Mucosa of descending colon (tissue), 3 donors: ENCODE measurements around the gene LZTS2. TPM values are rescaled to one million over a fixed set of nuclear protein-coding genes. Genes with fewer than 3 reads are reported as not detected.

ENCODE experiments used
- ATAC-seq: fragments of 200-7000 bp; cut with Tn5 transposase; one replicate; pipeline ENCODE4 v1.9.1; 2020; ENCODE audit warnings: mild to moderate bottlenecking, moderate library complexity
- DNase-seq, 3 donors: peaks; one replicate each; pipeline ENCODE4 v3.0.0-alpha.2; 2020
- H3K36me3 ChIP-seq: fragments of 200-600 bp; one replicate; pipeline ENCODE4 v1.8.0; 2021; ENCODE audit warnings: low read depth, mild to moderate bottlenecking
- H3K4me1 ChIP-seq: fragments of 200-600 bp; one replicate; pipeline ENCODE4 v1.8.0; 2021; ENCODE audit warnings: low read depth, mild to moderate bottlenecking
- H3K4me3 ChIP-seq: fragments of 200-600 bp; one replicate; pipeline ENCODE4 v1.8.0; 2021; ENCODE audit warnings: mild to moderate bottlenecking
- H3K9me3 ChIP-seq: fragments of 200-600 bp; one replicate; pipeline ENCODE4 v1.8.0; 2021; ENCODE audit warnings: mild to moderate bottlenecking
- intact Hi-C, 2 donors: fragments of 100-400 bp; cut with DNase I in 1 of 2; cut with micrococcal nuclease in 1 of 2; formaldehyde crosslinking; loops; one replicate each; pipeline versions ENCODE4 v1.11.0 to v1.11.1; 2022; cut with DNase I, micrococcal nuclease
- total RNA-seq, 3 donors: library from RNA; stranded (reverse); fragmentation: NEBNext Ultra II Directional in 2 of 3; extraction: Animal tissue kit (Norgen Biotek cat#: 25700) in 2 of 3; gene quantifications; one replicate each; pipeline versions ENCODE4 v1.2.1 to v1.2.4, GENCODE V29; 2021 to 2023
- TF ChIP-seq, protein P1 (sequence below): fragments of 200-600 bp; IDR thresholded peaks from one replicate; pipeline ENCODE4 v1.8.0; 2022; ENCODE audit warnings: antibody characterized with exemption, mild to moderate bottlenecking
- donor health status: DM: no; HTN: no; CAD: no; lungs with moderate emphysema.
- donor health status: DM: no; HTN: no; CAD: no.
- donor health status: DM: no; HTN: yes; CAD: no.

LZTS2 gene
- total RNA-seq, 3 donors from 2014 or later, result 26.0 to 82.1 (median 31.5) TPM

DNA sequence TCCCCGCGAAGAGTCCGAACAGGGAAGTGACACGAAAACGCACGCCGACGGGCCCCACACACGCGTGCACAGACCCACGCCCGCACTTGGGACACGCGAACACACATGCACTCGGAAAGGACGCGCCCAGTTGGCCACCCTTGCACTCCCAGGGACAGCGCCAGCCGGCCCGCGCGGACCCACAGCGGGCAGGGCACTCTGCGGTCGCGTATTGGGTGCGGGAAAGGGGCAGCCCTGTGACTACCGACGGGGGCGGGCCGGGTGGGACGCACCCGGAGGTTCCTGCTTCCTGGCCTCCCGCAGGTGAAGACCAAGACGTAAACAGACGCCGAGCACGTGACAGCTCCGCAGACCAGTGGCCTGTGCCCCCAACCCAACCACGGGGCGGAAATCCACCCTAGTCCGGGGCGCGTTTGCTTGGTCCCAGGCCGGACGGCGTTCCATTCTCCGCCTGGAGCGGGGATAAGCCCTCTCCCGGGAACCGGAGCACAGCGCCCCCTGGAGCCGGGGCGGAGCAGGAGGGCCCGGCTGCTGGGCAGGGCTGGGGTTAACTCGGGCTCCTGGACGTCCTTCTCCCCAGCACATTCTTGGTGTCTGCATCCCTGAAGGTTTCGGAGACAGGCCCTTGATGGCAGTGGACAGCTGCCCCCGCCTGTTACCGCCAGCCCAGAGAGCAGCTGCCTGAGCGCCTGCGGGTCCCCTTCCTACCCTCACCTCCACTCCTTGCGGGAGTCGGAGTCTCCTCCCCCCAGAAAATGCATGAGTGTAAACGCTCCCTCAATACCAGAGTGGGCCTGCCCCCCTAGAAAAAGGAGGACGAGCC, 2.0 kb upstream of the LZTS2 start:
- peak; percentile 86 to 94 (median 91) for DNase-seq
- TF ChIP-seq, protein P1, sequence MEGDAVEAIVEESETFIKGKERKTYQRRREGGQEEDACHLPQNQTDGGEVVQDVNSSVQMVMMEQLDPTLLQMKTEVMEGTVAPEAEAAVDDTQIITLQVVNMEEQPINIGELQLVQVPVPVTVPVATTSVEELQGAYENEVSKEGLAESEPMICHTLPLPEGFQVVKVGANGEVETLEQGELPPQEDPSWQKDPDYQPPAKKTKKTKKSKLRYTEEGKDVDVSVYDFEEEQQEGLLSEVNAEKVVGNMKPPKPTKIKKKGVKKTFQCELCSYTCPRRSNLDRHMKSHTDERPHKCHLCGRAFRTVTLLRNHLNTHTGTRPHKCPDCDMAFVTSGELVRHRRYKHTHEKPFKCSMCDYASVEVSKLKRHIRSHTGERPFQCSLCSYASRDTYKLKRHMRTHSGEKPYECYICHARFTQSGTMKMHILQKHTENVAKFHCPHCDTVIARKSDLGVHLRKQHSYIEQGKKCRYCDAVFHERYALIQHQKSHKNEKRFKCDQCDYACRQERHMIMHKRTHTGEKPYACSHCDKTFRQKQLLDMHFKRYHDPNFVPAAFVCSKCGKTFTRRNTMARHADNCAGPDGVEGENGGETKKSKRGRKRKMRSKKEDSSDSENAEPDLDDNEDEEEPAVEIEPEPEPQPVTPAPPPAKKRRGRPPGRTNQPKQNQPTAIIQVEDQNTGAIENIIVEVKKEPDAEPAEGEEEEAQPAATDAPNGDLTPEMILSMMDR, result peak; percentile 88
- Histone ChIP-seq H3K4me1 (peaks cover 18% of the 10 kb centered on the region), H3K36me3 (no peaks in the 10 kb centered on the region), H3K9me3 (no peaks in the 10 kb centered on the region), H3K4me3 (peak overlapping the region; percentile 68)
- intact Hi-C loops, result no loop called here
- peak; percentile 75 for ATAC-seq

DNA sequence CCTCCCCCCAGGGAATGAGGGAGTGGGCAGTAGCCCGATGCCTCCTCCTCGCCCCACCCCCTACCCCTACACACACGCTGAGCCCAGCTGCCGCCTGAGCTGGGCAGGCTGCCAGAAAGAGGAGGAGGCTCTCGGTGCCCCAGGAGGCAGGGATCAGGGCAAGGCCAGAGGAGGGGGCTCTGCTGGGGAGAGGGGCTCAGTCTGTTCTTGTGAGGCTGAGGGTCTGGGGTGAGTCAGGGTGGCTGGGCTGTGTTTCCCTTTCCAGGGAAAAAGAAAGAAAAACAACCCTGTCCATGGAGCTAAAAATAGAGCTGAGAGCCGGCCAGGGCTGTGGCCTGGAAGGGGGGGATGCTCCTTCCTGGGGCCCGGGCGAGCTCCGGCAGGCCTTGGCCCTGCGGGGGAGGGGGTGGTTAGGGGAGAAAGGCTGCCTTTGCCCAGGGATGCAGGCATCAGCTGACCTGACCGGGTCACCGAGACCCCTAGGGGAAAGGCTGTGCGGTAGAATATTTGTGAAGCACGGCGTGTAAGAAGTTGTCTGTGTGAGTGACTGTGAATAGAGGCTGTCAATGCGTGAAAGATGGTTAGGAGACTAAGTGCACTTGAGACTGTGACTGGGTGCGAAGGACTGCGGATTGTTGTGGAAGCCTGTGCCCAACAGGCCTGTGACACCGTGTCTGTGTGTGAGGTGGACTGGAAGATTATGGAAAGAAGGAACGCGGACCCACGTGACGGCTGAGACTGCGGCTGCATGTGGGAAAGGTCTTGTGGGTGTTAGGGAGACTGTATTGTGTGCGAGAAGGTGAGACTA, 1.2 kb upstream of the LZTS2 start:
- DNase-seq (peak; percentile 90 to 93 (median 91)), ATAC-seq (peak; percentile 61)
- Histone ChIP-seq H3K4me1 (peaks cover 18% of the 10 kb centered on the region), H3K4me3 (peak overlapping the region; percentile 68), H3K36me3 (no peaks in the 10 kb centered on the region), H3K9me3 (no peaks in the 10 kb centered on the region)
- TF ChIP-seq, protein P1, result no peak
- intact Hi-C loops, result no loop called here

DNA sequence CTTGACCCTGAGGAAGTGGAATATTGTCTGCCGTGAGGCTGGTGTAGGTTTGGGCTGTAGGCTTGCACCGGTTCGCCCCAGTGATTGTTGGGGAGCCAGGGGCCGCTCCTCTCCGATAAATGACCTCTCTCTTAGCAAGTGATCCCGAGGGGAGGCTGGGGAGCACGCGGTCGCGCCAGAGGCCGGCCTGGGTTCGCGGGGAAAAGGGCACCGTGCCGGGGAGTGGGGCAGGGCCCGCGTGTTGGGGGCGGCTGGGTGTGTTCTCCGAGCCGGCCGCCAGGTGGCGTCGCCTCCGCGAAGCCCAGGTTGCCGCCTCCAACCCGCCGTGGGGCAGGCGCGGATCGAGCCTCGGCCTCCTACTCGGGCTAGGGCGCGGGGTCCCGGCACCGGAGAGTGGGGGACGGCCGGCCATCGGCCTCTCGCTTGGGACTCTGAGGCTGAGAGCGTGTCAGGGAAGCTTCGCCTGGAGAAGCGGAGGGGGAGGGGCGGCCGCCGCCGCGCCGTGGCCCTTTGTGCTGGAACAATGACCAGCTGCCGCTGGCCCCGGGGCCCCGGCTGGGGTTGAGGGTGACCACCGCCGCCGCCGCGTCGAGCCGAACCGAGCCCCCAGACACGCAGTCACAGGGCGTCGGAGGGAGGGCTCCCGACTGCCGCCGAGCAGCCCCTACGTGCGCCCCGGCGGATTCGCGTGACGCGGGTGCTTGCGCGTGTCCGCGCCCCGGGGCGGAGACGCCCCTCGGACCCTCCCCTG, 442 bp upstream of the LZTS2 start:
- Histone ChIP-seq H3K36me3 (no peaks in the 10 kb centered on the region), H3K4me1 (peaks cover 18% of the 10 kb centered on the region), H3K4me3 (peak overlapping the region; percentile 67), H3K9me3 (no peaks in the 10 kb centered on the region)
- TF ChIP-seq, protein P1, result peak; percentile 91
- intact Hi-C loops, result no loop called here
- DNase-seq (peak; percentile 81 to 89 (median 88)), ATAC-seq (peak; percentile 75)

DNA sequence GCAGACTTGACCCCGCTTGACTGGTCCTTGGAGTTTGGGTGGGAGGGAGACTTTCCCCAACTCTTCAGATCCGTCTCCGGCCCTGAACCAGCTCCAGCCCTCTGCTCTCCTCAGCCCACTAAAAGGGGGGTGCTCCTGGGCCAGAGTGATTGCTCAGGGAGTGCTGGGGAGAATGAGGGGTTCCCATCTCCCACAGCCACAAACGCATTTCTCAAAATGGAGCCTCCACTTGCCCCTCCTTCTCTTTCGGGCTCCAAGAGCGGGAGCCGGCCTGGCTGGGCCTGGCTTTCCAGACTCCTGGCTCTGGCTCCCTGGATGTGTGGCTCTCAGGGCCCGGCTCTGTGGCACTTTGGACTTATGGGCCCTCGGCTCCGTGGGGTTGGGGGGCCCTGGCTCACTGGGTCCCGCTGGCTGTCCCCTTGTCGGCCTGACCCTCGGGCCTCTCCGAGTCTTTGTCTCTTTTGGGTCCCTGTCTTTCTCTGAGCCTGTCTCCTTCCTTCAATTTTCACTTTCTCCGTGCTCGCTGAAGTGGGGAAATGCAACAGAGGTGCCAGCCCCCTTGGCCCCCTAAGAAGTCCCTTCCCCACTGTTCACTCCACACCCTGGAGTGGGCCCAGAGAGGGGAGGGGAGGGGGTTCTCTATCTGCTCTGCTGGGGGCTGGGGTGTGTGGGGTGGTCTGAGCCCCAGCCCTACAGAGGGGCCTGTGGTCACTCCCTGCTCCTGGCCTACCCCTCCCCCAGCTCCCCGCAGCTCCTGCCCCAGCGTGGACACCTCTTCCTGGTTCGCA, 713 bp downstream of the LZTS2 start:
- intact Hi-C loops, result no loop called here
- Histone ChIP-seq H3K4me1 (peaks cover 18% of the 10 kb centered on the region), H3K9me3 (no peaks in the 10 kb centered on the region), H3K36me3 (peaks cover 1% of the 10 kb centered on the region), H3K4me3 (peak overlapping the region; percentile 67)
- ATAC-seq (no peak), DNase-seq (peak in 1 of 3 donors; percentile 52)
- TF ChIP-seq, protein P1, result no peak
